Measurements from ENCODE around the gene LAIR1. TPM values are rescaled to one million over a fixed set of nuclear protein-coding genes. Genes with fewer than 3 reads are reported as not detected.

LAIR1 gene
- total and polyA plus RNA-seq, 2 experiments from 2014 or later, result 0.20 to 2.2 TPM

DNA sequence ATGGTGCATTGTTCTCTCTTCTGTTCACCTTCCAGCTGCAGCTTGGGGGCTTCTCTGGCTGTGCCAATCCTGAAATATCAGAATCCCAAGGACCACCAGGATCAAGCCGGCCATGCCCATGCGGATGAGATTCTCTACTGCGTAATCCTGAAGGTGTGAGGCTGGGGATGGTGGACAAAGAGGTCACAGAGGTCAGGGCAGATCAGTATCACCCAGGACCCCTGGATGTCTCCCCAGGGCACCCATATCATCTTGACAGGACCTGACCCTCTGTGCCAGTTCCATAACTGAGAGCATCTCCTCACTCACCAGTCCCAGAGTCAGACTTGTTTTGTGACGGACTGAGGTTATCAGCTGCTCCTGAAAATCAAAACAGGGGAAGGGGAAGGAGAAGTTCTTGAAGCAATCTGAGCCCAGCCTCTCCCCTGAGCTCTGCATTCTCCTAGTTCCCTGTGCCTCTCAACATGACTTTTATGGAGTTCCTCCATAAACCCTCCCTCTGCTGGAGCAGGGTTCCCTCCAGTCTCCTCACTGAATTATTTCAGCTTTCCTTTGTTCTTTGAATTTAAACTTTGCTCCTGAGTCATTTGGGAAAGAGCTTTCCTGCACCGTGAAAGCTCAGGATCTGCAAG is 57.2 kb downstream of the LAIR1 start:
- no peaks in the 10 kb centered on the region for H3K4me1 ChIP-seq (ENCODE audit: insufficient read depth)
- no peak overlapping the region for H3K4me3 ChIP-seq
- 83% methylated on average over 5 of the region's 5 CpGs for WGBS (ENCODE audit: low lambda C conversion rate, missing lambda C conversion rate)
- no peaks in the 10 kb centered on the region for H3K9me3 ChIP-seq (ENCODE audit: low read depth)
- no peaks in the 10 kb centered on the region for H3K9me2 ChIP-seq (replicated peaks; ENCODE audit: insufficient read depth)
- H3K4me2 ChIP-seq, result no peak overlapping the region
- H3K36me3 ChIP-seq (replicated peaks; ENCODE audit: insufficient read depth, low read depth), result no peaks in the 10 kb centered on the region
- H3K79me2 ChIP-seq, result no peaks in the 10 kb centered on the region
- no peak for DNase-seq (ENCODE audit: low spot score)
- no peak overlapping the region for H3K27ac ChIP-seq
- H3K27me3 ChIP-seq, result no peaks in the 10 kb centered on the region
- no peaks in the 10 kb centered on the region for H4K20me1 ChIP-seq (ENCODE audit: insufficient read depth, poor library complexity, severe bottlenecking)
- H2AFZ ChIP-seq, result no peak overlapping the region
- TF ChIP-seq EZH2 (IDR thresholded peaks at IDR 0.05; ENCODE audit: borderline replicate concordance) (no peak), EZH2phosphoT487 (IDR thresholded peaks at IDR 0.05; ENCODE audit: low read depth, severe bottlenecking, unreplicated experiment) (no peak)
- TF ChIP-seq, protein P1, sequence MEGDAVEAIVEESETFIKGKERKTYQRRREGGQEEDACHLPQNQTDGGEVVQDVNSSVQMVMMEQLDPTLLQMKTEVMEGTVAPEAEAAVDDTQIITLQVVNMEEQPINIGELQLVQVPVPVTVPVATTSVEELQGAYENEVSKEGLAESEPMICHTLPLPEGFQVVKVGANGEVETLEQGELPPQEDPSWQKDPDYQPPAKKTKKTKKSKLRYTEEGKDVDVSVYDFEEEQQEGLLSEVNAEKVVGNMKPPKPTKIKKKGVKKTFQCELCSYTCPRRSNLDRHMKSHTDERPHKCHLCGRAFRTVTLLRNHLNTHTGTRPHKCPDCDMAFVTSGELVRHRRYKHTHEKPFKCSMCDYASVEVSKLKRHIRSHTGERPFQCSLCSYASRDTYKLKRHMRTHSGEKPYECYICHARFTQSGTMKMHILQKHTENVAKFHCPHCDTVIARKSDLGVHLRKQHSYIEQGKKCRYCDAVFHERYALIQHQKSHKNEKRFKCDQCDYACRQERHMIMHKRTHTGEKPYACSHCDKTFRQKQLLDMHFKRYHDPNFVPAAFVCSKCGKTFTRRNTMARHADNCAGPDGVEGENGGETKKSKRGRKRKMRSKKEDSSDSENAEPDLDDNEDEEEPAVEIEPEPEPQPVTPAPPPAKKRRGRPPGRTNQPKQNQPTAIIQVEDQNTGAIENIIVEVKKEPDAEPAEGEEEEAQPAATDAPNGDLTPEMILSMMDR (IDR thresholded peaks at IDR 0.05; ENCODE audit: poor library complexity), result no peak

GRCh38 chr19:54305141-54305540 is 59.6 kb downstream of the LAIR1 start:
- Histone ChIP-seq H3K9me2 (replicated peaks; ENCODE audit: insufficient read depth) (no peaks in the 10 kb centered on the region), H3K27ac (no peak overlapping the region), H3K4me2 (no peak overlapping the region), H2AFZ (no peak overlapping the region), H4K20me1 (ENCODE audit: insufficient read depth, poor library complexity, severe bottlenecking) (no peaks in the 10 kb centered on the region), H3K9me3 (ENCODE audit: low read depth) (no peaks in the 10 kb centered on the region), H3K4me3 (no peak overlapping the region), H3K79me2 (no peaks in the 10 kb centered on the region), H3K4me1 (ENCODE audit: insufficient read depth) (no peaks in the 10 kb centered on the region), H3K27me3 (peaks cover 7% of the 10 kb centered on the region), H3K36me3 (replicated peaks; ENCODE audit: insufficient read depth, low read depth) (no peaks in the 10 kb centered on the region)
- TF ChIP-seq, protein P1 (IDR thresholded peaks at IDR 0.05; ENCODE audit: poor library complexity), result no peak
- TF ChIP-seq EZH2 (IDR thresholded peaks at IDR 0.05; ENCODE audit: borderline replicate concordance) (no peak), EZH2phosphoT487 (IDR thresholded peaks at IDR 0.05; ENCODE audit: low read depth, severe bottlenecking, unreplicated experiment) (no peak)
- DNase-seq (ENCODE audit: low spot score), result no peak
- 76% methylated on average over 1 of the region's 1 CpG for WGBS (ENCODE audit: low lambda C conversion rate, missing lambda C conversion rate)

DNA sequence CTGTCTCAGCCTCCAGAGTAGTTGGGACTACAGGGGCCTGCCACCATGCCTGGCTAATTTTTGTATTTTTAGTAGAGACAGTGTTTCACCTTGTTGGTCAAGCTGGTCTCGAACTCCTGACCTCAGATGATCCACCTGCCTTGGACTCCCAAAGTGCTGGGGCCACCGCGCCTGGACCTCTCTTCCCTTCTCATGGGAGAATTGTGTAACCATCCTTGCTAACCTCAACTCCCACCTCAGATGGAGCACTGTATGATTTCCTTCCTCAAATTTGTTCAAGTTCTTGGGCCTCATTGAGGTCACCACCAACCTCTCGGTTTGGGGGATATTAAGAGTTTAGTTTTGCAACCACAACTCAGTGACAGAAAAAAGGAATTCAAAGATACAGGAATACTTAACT is 62.5 kb downstream of the LAIR1 start:
- whole genome bisulfite sequencing (ENCODE audit: low lambda C conversion rate, missing lambda C conversion rate), result 75% methylated on average over 4 of the region's 4 CpGs
- TF ChIP-seq EZH2 (IDR thresholded peaks at IDR 0.05; ENCODE audit: borderline replicate concordance) (no peak), EZH2phosphoT487 (IDR thresholded peaks at IDR 0.05; ENCODE audit: low read depth, severe bottlenecking, unreplicated experiment) (no peak)
- TF ChIP-seq, protein P1 (IDR thresholded peaks at IDR 0.05; ENCODE audit: poor library complexity), result no peak
- no peak for DNase-seq (ENCODE audit: low spot score)

More for the DNA sequence above, 62.5 kb downstream of the LAIR1 start:
- H4K20me1 ChIP-seq (ENCODE audit: insufficient read depth, poor library complexity, severe bottlenecking), result no peaks in the 10 kb centered on the region
- H3K9me2 ChIP-seq (replicated peaks; ENCODE audit: insufficient read depth), result no peaks in the 10 kb centered on the region
- peaks cover 7% of the 10 kb centered on the region for H3K27me3 ChIP-seq
- H3K4me1 ChIP-seq (ENCODE audit: insufficient read depth), result no peaks in the 10 kb centered on the region
- H3K4me3 ChIP-seq, result no peak overlapping the region
- H3K4me2 ChIP-seq, result no peak overlapping the region
- H3K9me3 ChIP-seq (ENCODE audit: low read depth), result no peaks in the 10 kb centered on the region
- no peak overlapping the region for H3K27ac ChIP-seq
- no peak overlapping the region for H2AFZ ChIP-seq
- H3K79me2 ChIP-seq, result no peaks in the 10 kb centered on the region
- no peaks in the 10 kb centered on the region for H3K36me3 ChIP-seq (replicated peaks; ENCODE audit: insufficient read depth, low read depth)

Other genes with a start within 250 kb of the LAIR1 start
- gene TFPT, start 249.3 kb downstream of the LAIR1 start, total RNA-seq, result 12.8 and 14.7 TPM in 2 replicates
- 25.2 and 25.9 TPM in 2 replicates for gene TFPT, start 249.3 kb downstream of the LAIR1 start, polyA plus RNA-seq
- 44.5 and 59.7 TPM in 2 replicates for gene PRPF31, start 249.2 kb downstream of the LAIR1 start, total RNA-seq
- gene PRPF31, start 249.2 kb downstream of the LAIR1 start, polyA plus RNA-seq, result 77.6 and 82.3 TPM in 2 replicates
- 11.6 and 12.0 TPM in 2 replicates for gene CNOT3, start 227.2 kb downstream of the LAIR1 start, total RNA-seq
- 49.3 and 50.1 TPM in 2 replicates for gene CNOT3, start 227.2 kb downstream of the LAIR1 start, polyA plus RNA-seq
- gene LENG1, start 205.2 kb downstream of the LAIR1 start, total RNA-seq, result 5.8 and 8.4 TPM in 2 replicates
- gene LENG1, start 205.2 kb downstream of the LAIR1 start, polyA plus RNA-seq, result 15.0 and 16.8 TPM in 2 replicates
- 29.4 and 40.3 TPM in 2 replicates for gene TMC4, start 191.8 kb downstream of the LAIR1 start, total RNA-seq
- 94.4 and 101 TPM in 2 replicates for gene TMC4, start 191.8 kb downstream of the LAIR1 start, polyA plus RNA-seq
- 73.8 and 93.5 TPM in 2 replicates for gene MBOAT7, start 175.4 kb downstream of the LAIR1 start, total RNA-seq
- gene MBOAT7, start 175.4 kb downstream of the LAIR1 start, polyA plus RNA-seq, result 179 and 199 TPM in 2 replicates
- 66.9 and 77.6 TPM in 2 replicates for gene TSEN34, start 173.6 kb downstream of the LAIR1 start, total RNA-seq
- gene TSEN34, start 173.6 kb downstream of the LAIR1 start, polyA plus RNA-seq, result 100.0 and 105 TPM in 2 replicates
- gene RPS9, start 164.1 kb downstream of the LAIR1 start, total RNA-seq, result 1,843 and 2,161 TPM in 2 replicates
- gene RPS9, start 164.1 kb downstream of the LAIR1 start, polyA plus RNA-seq, result 415 and 465 TPM in 2 replicates
- gene LILRB3, start 141.9 kb downstream of the LAIR1 start, total RNA-seq, result 0.24 TPM in 1 of 2 replicates, not detected in the other
- 1.4 and 1.7 TPM in 2 replicates for gene LILRB3, start 141.9 kb downstream of the LAIR1 start, polyA plus RNA-seq
- gene LILRA6, start 122.1 kb downstream of the LAIR1 start, total RNA-seq, result 0.28 TPM in 1 of 2 replicates, not detected in the other
- 0.13 and 0.36 TPM in 2 replicates for gene LILRA6, start 122.1 kb downstream of the LAIR1 start, polyA plus RNA-seq
- 0.16 and 0.80 TPM in 2 replicates for gene LILRB5, start 107.7 kb downstream of the LAIR1 start, total RNA-seq
- gene LILRB5, start 107.7 kb downstream of the LAIR1 start, polyA plus RNA-seq, result 1.3 and 1.6 TPM in 2 replicates
- gene LILRB2, start 83.8 kb downstream of the LAIR1 start, total RNA-seq, result not detected in 2 replicates
- gene LILRB2, start 83.8 kb downstream of the LAIR1 start, polyA plus RNA-seq, result 0.09 TPM in 1 of 2 replicates, not detected in the other
- gene LILRA5, start 51.8 kb downstream of the LAIR1 start, total RNA-seq, result not detected in 2 replicates
- gene LILRA5, start 51.8 kb downstream of the LAIR1 start, polyA plus RNA-seq, result not detected in 2 replicates
- not detected in 2 replicates for gene LILRA4, start 25.8 kb downstream of the LAIR1 start, total RNA-seq
- not detected in 2 replicates for gene LILRA4, start 25.8 kb downstream of the LAIR1 start, polyA plus RNA-seq
- 7.0 and 7.1 TPM in 2 replicates for gene TTYH1, start 50.5 kb upstream of the LAIR1 start, total RNA-seq
- 11.0 and 19.3 TPM in 2 replicates for gene TTYH1, start 50.5 kb upstream of the LAIR1 start, polyA plus RNA-seq
- 36.6 and 40.9 TPM in 2 replicates for gene LENG8, start 84.3 kb upstream of the LAIR1 start, total RNA-seq
- 54.0 and 69.7 TPM in 2 replicates for gene LENG8, start 84.3 kb upstream of the LAIR1 start, polyA plus RNA-seq
- 3.1 and 7.9 TPM in 2 replicates for gene LENG9, start 98.8 kb upstream of the LAIR1 start, total RNA-seq
- gene LENG9, start 98.8 kb upstream of the LAIR1 start, polyA plus RNA-seq, result 0.59 and 1.00 TPM in 2 replicates
- gene CDC42EP5, start 108.4 kb upstream of the LAIR1 start, total RNA-seq, result 43.1 and 46.8 TPM in 2 replicates
- gene CDC42EP5, start 108.4 kb upstream of the LAIR1 start, polyA plus RNA-seq, result 71.2 and 71.5 TPM in 2 replicates
- gene LAIR2, start 137.9 kb upstream of the LAIR1 start, total RNA-seq, result not detected in 2 replicates
- gene LAIR2, start 137.9 kb upstream of the LAIR1 start, polyA plus RNA-seq, result not detected in 2 replicates
- gene LILRA2, start 208.9 kb upstream of the LAIR1 start, total RNA-seq, result not detected in 2 replicates
- not detected in 2 replicates for gene LILRA2, start 208.9 kb upstream of the LAIR1 start, polyA plus RNA-seq
- not detected in 2 replicates for gene LILRA1, start 228.7 kb upstream of the LAIR1 start, total RNA-seq
- not detected in 2 replicates for gene LILRA1, start 228.7 kb upstream of the LAIR1 start, polyA plus RNA-seq

Measured in hepatocyte (in vitro differentiated cells).